Colon (tissue), 2 donors: Measurements from ENCODE around the gene TIE1.
"Not testable (repeated sequence)": the region's sequence is repeated elsewhere in the genome, so short reads cannot be mapped to it uniquely, and the experiment has no call there.

Experiments used
- FAIRE-seq: peaks from 2 replicates; lab custom pipeline; 2012; peaks lifted over from hg19 to GRCh38; lab: Jason Lieb, UNC
- donor health status: control.
- donor health status: control.

The TIE1 gene

GRCh38 chr1:43363283-43363934 lies 62.6 kb downstream of the TIE1 start:
- FAIRE-seq: no peak

- no peak for FAIRE-seq
Observed at GRCh38 chr1:43363935-43364525, 63.2 kb downstream of the TIE1 start.

- no peak for FAIRE-seq
Observed at GRCh38 chr1:43365678-43366077, 64.9 kb downstream of the TIE1 start.

DNA sequence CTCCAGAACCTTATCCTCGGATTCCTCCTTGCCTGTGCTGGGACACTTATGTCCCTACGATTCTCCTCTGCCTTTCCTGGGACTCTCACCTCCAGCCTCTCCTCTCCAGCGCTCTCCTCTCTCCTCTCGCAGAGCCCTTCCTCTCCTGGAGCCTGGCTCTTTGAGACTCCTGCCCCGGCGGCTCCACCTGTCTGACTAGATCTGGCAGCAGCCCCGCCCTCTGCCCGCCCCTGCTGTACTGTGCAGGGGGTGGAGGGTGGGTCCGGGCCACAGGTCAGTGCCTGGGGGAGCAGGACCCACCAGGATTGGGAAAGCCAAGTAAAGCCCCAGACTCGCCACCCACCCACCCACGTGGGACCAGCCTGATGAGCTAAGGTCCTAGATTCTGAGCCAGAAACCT lies 65.4 kb downstream of the TIE1 start:
- FAIRE-seq: no peak

- no peak for FAIRE-seq
Observed at GRCh38 chr1:43366601-43367025, 65.8 kb downstream of the TIE1 start.

- no peak for FAIRE-seq
Observed at GRCh38 chr1:43367026-43367903, 66.5 kb downstream of the TIE1 start.

DNA sequence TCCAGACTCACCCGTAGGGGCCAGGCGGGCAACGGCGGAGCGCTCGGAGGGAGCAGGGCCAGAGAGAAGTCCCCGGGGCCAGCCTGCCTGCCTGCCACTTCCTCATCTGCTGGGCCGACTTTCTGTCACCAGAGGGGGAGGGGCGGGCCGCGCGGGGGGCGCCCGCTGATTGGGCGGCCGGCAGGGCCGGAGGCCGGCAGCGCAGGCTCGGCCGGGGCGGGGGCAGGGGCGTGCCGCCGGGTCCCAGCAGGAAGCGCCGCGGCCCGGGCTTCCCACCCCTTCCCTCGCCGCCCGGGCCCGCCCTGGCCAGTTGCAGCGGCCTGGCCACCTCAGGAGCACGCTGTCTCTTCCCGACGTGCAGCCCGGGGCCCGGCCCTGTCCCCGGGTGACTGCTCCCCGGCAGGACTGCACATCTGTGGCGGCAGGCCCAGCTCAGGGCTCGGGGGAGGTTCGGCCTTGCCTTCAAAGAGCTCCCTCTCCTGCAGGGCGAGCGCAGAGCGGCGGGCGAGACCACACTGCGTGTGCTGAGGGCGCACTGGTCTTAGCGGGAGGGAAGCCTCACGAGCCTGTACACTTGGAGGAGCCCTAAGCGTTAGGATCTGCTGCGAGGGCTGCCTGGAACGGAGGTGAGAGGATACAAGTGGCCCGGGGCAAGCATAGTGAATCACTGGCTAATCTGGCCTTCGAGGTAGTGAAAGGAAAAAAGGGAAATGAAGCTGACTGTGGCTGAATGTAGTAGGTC lies 67.3 kb downstream of the TIE1 start, which contains the start of gene ELOVL1:
Gene ELOVL1, minus strand, starts transcription at position 108 of the 742 bp plus-strand sequence. CDS start 2,402 bp downstream, outside the sequence.
- no peak for FAIRE-seq

DNA sequence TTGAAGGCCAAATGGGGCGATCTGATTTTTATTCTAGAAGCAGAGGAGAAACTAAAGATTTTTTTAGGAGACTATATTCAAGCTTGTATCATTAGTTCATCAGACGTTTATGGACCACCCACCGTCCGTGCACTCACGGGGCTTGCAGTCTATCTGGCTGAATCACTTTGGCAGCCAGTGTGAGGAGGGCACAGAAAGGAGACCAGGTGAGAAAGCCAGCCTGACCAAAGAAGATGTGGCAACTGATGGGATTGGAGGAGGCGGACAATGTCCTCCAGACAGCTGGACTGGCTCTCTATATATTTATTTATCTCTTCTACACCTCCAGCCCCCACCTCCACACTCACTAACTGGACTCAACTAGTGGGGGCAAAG lies 67.9 kb downstream of the TIE1 start:
- no peak for FAIRE-seq

DNA sequence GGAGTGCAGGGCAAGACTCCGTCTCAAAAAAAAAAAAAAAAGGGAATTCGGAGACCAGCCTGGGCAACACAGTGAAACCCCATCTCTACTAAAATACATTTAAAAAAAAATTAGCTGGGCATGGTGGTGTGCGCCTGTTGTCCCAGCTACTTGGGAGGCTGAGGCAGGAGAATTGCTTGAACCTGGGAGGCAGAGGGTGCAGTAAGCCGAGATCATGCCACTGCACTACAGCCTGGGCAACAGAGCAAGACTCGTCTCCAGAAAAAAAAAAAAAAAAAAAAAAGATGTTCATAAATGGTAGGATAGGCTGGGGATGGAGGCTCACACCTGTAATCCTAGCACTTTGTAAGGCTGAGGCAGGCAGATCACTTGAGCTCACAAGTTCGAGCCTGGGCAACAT lies 69.0 kb downstream of the TIE1 start:
- not testable (repeated sequence) for FAIRE-seq

- no peak for FAIRE-seq
Observed at GRCh38 chr1:43370564-43370963, 69.8 kb downstream of the TIE1 start.

GRCh38 chr1:43372172-43372571 lies 71.4 kb downstream of the TIE1 start:
- FAIRE-seq: no peak
